Osteoblast (primary cell): Measurements from ENCODE around the gene RARA. TPM values are rescaled to one million over a fixed set of nuclear protein-coding genes. Genes with fewer than 3 reads are reported as not detected.

Experiments
- DNase-seq: peaks from one replicate; pipeline ENCODE4 v3.0.0; 2011; ENCODE audit warnings: low spot score, mixed read lengths; ENCODE audit not compliant: insufficient read length; ENCODE audit errors: missing footprints
- H2AFZ ChIP-seq: 2 replicates; pipeline ENCODE4 v1.6.0; 2011; ENCODE audit warnings: mild to moderate bottlenecking, low read length
- H3K27ac ChIP-seq: 2 replicates; pipeline ENCODE4 v1.5.1; 2011; ENCODE audit warnings: mild to moderate bottlenecking, low read depth, low read length, moderate library complexity
- H3K27me3 ChIP-seq: 2 replicates; pipeline ENCODE4 v1.6.0; 2012; ENCODE audit warnings: mild to moderate bottlenecking, control low read depth, inconsistent platforms, low read length, moderate library complexity; ENCODE audit not compliant: insufficient read depth
- H3K36me3 ChIP-seq: 2 replicates; pipeline ENCODE4 v1.5.1; 2011; ENCODE audit warnings: mild to moderate bottlenecking, low read length, control low read depth, moderate library complexity; ENCODE audit not compliant: insufficient read depth
- H3K4me1 ChIP-seq: 2 replicates; pipeline ENCODE4 v1.5.1; 2011; ENCODE audit warnings: mild to moderate bottlenecking, low read length, control low read depth, moderate library complexity; ENCODE audit not compliant: insufficient read depth
- H3K4me2 ChIP-seq: 2 replicates; pipeline ENCODE4 v1.6.0; 2011; ENCODE audit warnings: mild to moderate bottlenecking, low read length; ENCODE audit not compliant: insufficient read depth
- H3K4me3 ChIP-seq: fragments of 200-600 bp; sonication (generic); 3 replicates; pipeline ENCODE4 v1.5.1; 2012; ENCODE audit warnings: mild to moderate bottlenecking, low read length, inconsistent platforms; ENCODE audit not compliant: insufficient read depth
- H3K79me2 ChIP-seq: 2 replicates; pipeline ENCODE4 v1.6.0; 2012; ENCODE audit warnings: mild to moderate bottlenecking, low read length, control low read depth, inconsistent platforms; ENCODE audit not compliant: insufficient read depth
- H3K9me3 ChIP-seq: 2 replicates; pipeline ENCODE4 v1.5.1; 2011; ENCODE audit warnings: low read depth, low read length, control low read depth
- H4K20me1 ChIP-seq: 2 replicates; pipeline ENCODE4 v1.6.0; 2012; ENCODE audit warnings: mild to moderate bottlenecking, low read length, control low read depth; ENCODE audit not compliant: insufficient read depth
- total RNA-seq: library from RNA; depleted of rRNA; stranded (reverse); fragments of >200 nt; gene quantifications from 2 replicates; pipeline ENCODE4 v1.2.3, GENCODE V29; 2012
- TF ChIP-seq, protein P1 (sequence below): IDR thresholded peaks from 2 replicates; pipeline ENCODE4 v1.5.1; 2011; ENCODE audit warnings: mild to moderate bottlenecking, low read depth, low read length, moderate library complexity; ENCODE audit errors: extremely low read depth

Gene RARA
- total RNA-seq, 1 donor = 31.1 TPM

- no peaks in the 10 kb centered on the region for H3K27me3 ChIP-seq
These were observed 8.4 kb downstream of the RARA start for GRCh38 chr17:40317345-40317873.

GRCh38 chr17:40317880-40318829 is 9.2 kb downstream of the RARA start:
- Histone ChIP-seq H3K79me2 (peaks cover 51% of the 10 kb centered on the region), H3K4me1 (peaks cover 86% of the 10 kb centered on the region), H4K20me1 (peaks cover 21% of the 10 kb centered on the region), H2AFZ (peak overlapping the region; percentile 69), H3K4me3 (peak overlapping the region; percentile 86), H3K27ac (peak overlapping the region; percentile 92), H3K4me2 (peak overlapping the region; percentile 97), H3K27me3 (no peaks in the 10 kb centered on the region), H3K36me3 (no peaks in the 10 kb centered on the region), H3K9me3 (no peaks in the 10 kb centered on the region)
- peak; percentile 99 for DNase-seq
- TF ChIP-seq, protein P1, sequence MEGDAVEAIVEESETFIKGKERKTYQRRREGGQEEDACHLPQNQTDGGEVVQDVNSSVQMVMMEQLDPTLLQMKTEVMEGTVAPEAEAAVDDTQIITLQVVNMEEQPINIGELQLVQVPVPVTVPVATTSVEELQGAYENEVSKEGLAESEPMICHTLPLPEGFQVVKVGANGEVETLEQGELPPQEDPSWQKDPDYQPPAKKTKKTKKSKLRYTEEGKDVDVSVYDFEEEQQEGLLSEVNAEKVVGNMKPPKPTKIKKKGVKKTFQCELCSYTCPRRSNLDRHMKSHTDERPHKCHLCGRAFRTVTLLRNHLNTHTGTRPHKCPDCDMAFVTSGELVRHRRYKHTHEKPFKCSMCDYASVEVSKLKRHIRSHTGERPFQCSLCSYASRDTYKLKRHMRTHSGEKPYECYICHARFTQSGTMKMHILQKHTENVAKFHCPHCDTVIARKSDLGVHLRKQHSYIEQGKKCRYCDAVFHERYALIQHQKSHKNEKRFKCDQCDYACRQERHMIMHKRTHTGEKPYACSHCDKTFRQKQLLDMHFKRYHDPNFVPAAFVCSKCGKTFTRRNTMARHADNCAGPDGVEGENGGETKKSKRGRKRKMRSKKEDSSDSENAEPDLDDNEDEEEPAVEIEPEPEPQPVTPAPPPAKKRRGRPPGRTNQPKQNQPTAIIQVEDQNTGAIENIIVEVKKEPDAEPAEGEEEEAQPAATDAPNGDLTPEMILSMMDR = no peak

More at GRCh38 chr17:40317345-40317873, 8.4 kb downstream of the RARA start:
- Histone ChIP-seq H3K4me3 (peak overlapping the region; percentile 86), H3K27ac (peak overlapping the region; percentile 92), H3K36me3 (no peaks in the 10 kb centered on the region), H4K20me1 (peaks cover 18% of the 10 kb centered on the region), H2AFZ (peak overlapping the region; percentile 69), H3K4me1 (peaks cover 86% of the 10 kb centered on the region), H3K9me3 (no peaks in the 10 kb centered on the region), H3K79me2 (peaks cover 44% of the 10 kb centered on the region), H3K4me2 (peak overlapping the region; percentile 97)
- TF ChIP-seq, protein P1 = peak; percentile 84
- DNase-seq = peak; percentile 94

DNA sequence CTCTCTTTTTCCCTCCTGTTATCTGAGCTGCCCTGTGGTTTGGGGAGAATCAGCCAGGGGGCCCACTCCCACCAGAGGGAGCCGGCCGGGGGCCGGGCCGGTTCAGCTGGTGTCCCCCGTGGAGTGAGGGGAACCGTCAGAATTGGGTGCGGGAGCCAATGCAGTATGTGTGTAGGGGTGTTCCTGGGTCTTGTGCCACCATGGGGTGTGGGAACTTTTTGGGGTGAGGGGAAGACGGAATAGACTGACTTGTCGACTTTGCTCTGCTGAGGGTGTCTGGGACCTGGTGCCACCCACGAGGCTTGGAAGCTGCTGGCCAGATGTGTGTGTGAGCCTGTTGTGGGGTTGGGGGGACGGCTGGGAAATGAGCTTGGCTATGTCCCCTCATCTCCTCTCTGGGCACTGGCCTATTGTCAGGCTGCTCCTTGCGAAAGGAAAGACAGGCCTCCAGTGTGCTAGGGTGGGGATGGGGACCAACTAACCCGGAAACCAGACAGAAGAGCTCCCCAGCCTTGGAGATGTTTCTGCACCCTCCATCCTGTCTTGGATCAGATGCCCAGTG is 9.9 kb downstream of the RARA start:
- Histone ChIP-seq H3K36me3 (no peaks in the 10 kb centered on the region), H3K9me3 (no peaks in the 10 kb centered on the region), H3K4me3 (peak overlapping the region; percentile 86), H3K4me2 (peak overlapping the region; percentile 97), H3K27me3 (no peaks in the 10 kb centered on the region), H3K4me1 (peaks cover 86% of the 10 kb centered on the region), H2AFZ (no peak overlapping the region), H4K20me1 (peaks cover 27% of the 10 kb centered on the region), H3K27ac (peak overlapping the region; percentile 92), H3K79me2 (peaks cover 58% of the 10 kb centered on the region)
- TF ChIP-seq, protein P1 = no peak
- peak; percentile 73 for DNase-seq
